ENCODE results near the gene HIP1R. TPM values are rescaled to one million over a fixed set of nuclear protein-coding genes. Genes with fewer than 3 reads are reported as not detected.

Gene HIP1R
- polyA plus RNA-seq, 3 donors, result 0.09 to 0.60 TPM; not detected in 1

- H3K27me3 ChIP-seq (ENCODE audit: control insufficient read depth in 2 of 2, insufficient read depth in 2 of 2, low read length in 2 of 2), result no peaks in the 10 kb centered on the region
- peaks cover 93% of the 10 kb centered on the region for H4K20me1 ChIP-seq (ENCODE audit: insufficient read depth, low read length)
- peaks cover 48 to 61% of the 10 kb centered on the region in 2 donors for H3K4me1 ChIP-seq (ENCODE audit: control insufficient read depth in 1 of 2, insufficient read depth in 2 of 2, low read length in 2 of 2)
- H3K36me3 ChIP-seq (replicated peaks in 1 of 2; ENCODE audit: control insufficient read depth in 1 of 2, insufficient read depth in 2 of 2, low read length in 2 of 2), result peaks cover 40 to 44% of the 10 kb centered on the region in 2 donors
- peak overlapping the region; percentile 14 to 72 (median 22) for H3K4me3 ChIP-seq (replicated peaks in 1 of 3; ENCODE audit: low read depth in 2 of 3, low read length in 3 of 3)
- peak overlapping the region; percentile 69 for H3K9ac ChIP-seq (ENCODE audit: insufficient read depth, low read length, poor library complexity, severe bottlenecking)
- peaks cover 60% of the 10 kb centered on the region for H3K4me1 Mint-ChIP-seq
- peak overlapping the region; percentile 71 to 91 for H3K4me3 Mint-ChIP-seq
- H3K9me3 Mint-ChIP-seq, result peaks cover 0 to 2% (median 0%) of the 10 kb centered on the region in 7 donors
- intact Hi-C loops (cut with micrococcal nuclease), result no loop called here
- TF ChIP-seq CTCF (IDR thresholded peaks at IDR 0.05), result no peak
- H3K27ac Mint-ChIP-seq, result peak overlapping the region; percentile 92 to 96 (median 95)
- no peak overlapping the region for H2AFZ ChIP-seq (ENCODE audit: insufficient read depth, low read depth, low read length, poor library complexity, severe bottlenecking)
- peaks cover 63% of the 10 kb centered on the region for H3K79me2 ChIP-seq (ENCODE audit: insufficient read depth, low read length)
- H3K27me3 Mint-ChIP-seq (ENCODE audit: low read depth in 3 of 3), result peaks cover 0 to 7% (median 0%) of the 10 kb centered on the region in 3 donors
- no peaks in the 10 kb centered on the region for H3K9me3 ChIP-seq (replicated peaks in 1 of 2; ENCODE audit: control insufficient read depth in 1 of 2, insufficient read depth in 1 of 2, low read length in 2 of 2)
- 22% methylated on average over 12 of the region's 15 CpGs for WGBS (ENCODE audit: insufficient coverage)
- H3K27ac ChIP-seq (ENCODE audit: low read depth in 1 of 2, low read length in 2 of 2), result peak overlapping the region; percentile 90 to 91
- peaks cover 67% of the 10 kb centered on the region in 2 donors for H3K36me3 Mint-ChIP-seq
- peak overlapping the region; percentile 80 for H3K4me2 ChIP-seq (replicated peaks; ENCODE audit: extremely low read depth, low read length, poor library complexity, severe bottlenecking)
- DNase-seq, result peak in 1 of 3 donors; percentile 18
These were observed 35.8 kb downstream of the HIP1R start for GRCh38 chr12:122870867-122871664.

GRCh38 chr12:122871851-122872780 is 36.9 kb downstream of the HIP1R start:
- no peaks in the 10 kb centered on the region for H3K27me3 ChIP-seq (ENCODE audit: control insufficient read depth in 2 of 2, insufficient read depth in 2 of 2, low read length in 2 of 2)
- no peak overlapping the region for H2AFZ ChIP-seq (ENCODE audit: insufficient read depth, low read depth, low read length, poor library complexity, severe bottlenecking)
- H3K79me2 ChIP-seq (ENCODE audit: insufficient read depth, low read length), result peaks cover 74% of the 10 kb centered on the region
- peaks cover 56 to 71% of the 10 kb centered on the region in 2 donors for H3K4me1 ChIP-seq (ENCODE audit: control insufficient read depth in 1 of 2, insufficient read depth in 2 of 2, low read length in 2 of 2)
- intact Hi-C loops (cut with micrococcal nuclease), result no loop called here
- Mint-ChIP-seq H3K27me3 (ENCODE audit: low read depth in 3 of 3) (peaks cover 0 to 7% (median 0%) of the 10 kb centered on the region in 3 donors), H3K9me3 (peaks cover 0 to 2% (median 0%) of the 10 kb centered on the region in 7 donors), H3K4me1 (peaks cover 71% of the 10 kb centered on the region), H3K27ac (peak overlapping the region; percentile 92 to 96 (median 95)), H3K4me3 (peak overlapping the region; percentile 71 to 91), H3K36me3 (peaks cover 64% of the 10 kb centered on the region in 2 donors)
- WGBS (ENCODE audit: insufficient coverage), result 3% methylated on average over 17 of the region's 23 CpGs
- no peaks in the 10 kb centered on the region for H3K9me3 ChIP-seq (replicated peaks in 1 of 2; ENCODE audit: control insufficient read depth in 1 of 2, insufficient read depth in 1 of 2, low read length in 2 of 2)
- peak; percentile 79 to 85 (median 82) for DNase-seq
- H3K9ac ChIP-seq (ENCODE audit: insufficient read depth, low read length, poor library complexity, severe bottlenecking), result peak overlapping the region; percentile 69
- H3K36me3 ChIP-seq (replicated peaks in 1 of 2; ENCODE audit: control insufficient read depth in 1 of 2, insufficient read depth in 2 of 2, low read length in 2 of 2), result peaks cover 29 to 38% of the 10 kb centered on the region in 2 donors
- H3K4me3 ChIP-seq (replicated peaks in 1 of 3; ENCODE audit: low read depth in 2 of 3, low read length in 3 of 3), result peak overlapping the region; percentile 14 to 72 (median 22)
- H3K4me2 ChIP-seq (replicated peaks; ENCODE audit: extremely low read depth, low read length, poor library complexity, severe bottlenecking), result peak overlapping the region; percentile 80
- peaks cover 94% of the 10 kb centered on the region for H4K20me1 ChIP-seq (ENCODE audit: insufficient read depth, low read length)
- peak overlapping the region; percentile 90 to 91 for H3K27ac ChIP-seq (ENCODE audit: low read depth in 1 of 2, low read length in 2 of 2)
- no peak for TF ChIP-seq CTCF (IDR thresholded peaks at IDR 0.05)

All from CD14-positive monocyte (primary cell).